GM21528 (cell line): ENCODE results near the gene SRRM1.
"Not testable (repeated sequence)": the region's sequence is repeated elsewhere in the genome, so short reads cannot be mapped to it uniquely, and the experiment has no call there.

ENCODE experiments used
- ATAC-seq: cut with Tn5 transposase; IDR thresholded peaks from one replicate; pipeline ENCODE4 v1.9.1; 2021; ENCODE audit warnings: mild to moderate bottlenecking, moderate library complexity; ENCODE audit not compliant: unreplicated experiment, low FRiP score

Gene SRRM1

DNA sequence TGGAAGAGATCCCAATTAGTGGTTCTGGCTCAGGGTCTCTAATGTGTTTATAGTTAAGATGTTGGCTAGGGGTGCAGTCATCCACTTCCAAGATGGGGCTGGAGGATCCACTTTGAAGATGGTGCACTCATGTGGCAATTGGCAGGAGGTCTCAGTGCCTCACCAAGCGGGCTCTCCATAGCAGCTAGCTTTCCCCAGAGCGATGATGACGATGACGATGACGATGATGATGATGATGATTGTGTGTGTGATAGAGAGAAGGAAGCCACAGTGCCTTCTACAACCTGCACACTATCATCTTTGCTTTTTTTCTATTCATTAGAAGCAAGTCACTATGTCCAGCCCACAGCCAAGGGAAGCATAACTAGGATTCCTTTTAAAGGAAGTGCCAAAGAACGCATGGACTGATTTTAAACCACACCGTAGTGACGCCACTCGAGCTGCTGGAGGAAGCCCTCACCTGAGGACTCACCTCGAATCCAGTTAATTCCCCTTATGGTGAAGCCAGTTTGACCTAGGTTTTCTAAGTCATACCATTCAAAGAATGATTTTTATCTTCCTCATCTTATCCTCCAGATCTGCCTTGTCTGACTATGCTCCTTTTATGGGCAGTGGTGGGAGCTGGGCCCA, 49.4 kb downstream of the SRRM1 start:
- ATAC-seq, result no peak

DNA sequence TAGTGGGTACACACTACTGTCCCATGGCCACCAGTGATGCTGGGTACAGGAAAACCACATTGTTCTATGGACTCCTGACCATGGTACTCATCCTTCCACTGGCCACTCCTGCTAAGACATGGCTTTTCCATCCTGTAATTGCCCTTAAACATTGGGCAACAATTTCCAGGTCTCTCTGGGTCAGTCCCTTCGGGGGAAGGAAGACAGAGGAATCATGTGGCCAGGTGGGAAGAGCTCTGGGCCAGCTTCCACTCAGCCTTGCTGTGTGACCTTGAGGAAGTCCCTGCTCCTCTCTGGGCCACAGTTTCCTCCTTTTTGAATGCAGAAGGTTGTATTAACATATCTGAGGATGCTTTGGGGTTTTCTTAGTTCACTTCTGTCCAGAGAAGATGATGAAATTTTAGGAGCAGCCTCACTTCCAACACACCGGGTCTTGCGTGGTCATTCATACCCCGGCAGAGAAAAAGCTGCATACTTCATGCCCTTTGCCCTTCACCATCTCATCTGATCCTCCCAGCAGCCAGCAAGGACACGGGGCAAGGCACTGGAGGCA, 50.8 kb downstream of the SRRM1 start:
- ATAC-seq, result no peak

- no peak for ATAC-seq
These were observed 51.3 kb downstream of the SRRM1 start for GRCh38 chr1:24694380-24694843.

DNA sequence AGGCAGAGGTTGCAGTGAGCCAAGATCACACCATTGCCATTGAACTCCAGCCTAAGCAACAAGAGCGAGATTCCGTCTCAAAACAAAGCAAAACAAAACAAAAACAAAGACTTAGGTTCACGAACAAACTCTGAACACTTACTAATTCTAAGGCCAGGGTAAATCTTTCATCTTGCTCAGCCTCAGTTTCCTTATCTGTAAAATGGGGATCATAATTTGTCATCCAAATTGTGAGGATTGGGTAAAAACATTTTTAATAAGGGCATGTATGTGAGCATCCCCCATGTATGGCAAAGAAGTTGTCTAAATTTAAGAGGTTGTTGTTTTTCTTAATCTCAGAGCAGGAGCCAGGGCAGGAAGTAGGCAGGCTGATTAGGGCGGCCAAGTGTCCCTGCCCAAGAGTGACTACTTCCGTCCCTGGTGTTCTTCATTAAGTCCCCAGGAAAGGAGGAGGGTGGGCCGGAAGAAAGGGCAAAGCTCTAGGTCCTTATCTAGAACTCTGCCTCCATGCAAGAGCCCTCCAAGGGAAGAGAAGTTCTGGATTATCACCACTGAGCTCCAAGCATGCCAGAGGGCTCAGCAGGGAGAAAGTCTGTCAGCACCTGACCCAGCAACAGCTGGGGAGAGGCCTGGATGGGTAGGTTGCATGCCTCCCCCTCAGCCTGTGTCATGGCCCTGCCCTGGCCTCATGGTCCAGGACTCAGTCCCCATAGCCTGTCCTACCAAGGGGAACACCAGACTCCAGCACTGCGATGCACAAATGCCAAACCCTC, 52.3 kb downstream of the SRRM1 start:
- no peak for ATAC-seq

DNA sequence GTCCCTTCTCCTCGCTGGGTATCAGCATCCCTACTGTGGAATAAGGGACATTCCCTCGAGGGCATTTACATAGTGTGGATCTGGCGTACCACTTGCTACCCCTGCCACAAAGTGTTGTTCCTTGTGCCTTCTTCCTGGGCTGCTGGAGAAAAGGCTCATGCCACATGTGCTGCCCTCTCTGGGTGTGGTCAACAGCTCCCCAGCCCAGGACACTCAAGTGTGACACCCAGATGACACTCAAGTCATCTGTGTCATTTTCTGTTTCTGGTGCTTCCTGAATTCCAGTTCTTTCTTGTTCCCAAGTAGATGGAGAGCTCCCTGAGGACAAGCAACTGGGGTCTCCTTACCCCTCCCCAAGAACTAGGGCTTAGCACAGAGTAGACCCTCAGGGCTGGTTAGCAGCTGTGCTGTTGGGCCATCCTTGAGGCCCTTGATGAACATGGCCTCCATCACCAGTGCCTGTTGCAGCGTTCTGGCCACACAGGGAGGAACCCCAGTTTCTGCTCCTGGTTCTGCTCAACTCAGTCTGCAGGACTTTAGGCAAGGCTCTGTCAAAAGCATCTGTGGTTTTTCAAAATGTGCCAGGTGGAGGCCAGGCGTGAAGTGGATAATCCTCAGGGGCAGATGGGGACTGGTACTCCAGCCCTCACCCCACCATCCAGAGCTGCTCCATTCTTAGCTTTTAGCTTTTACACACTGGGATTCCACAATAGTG, 53.1 kb downstream of the SRRM1 start:
- no peak for ATAC-seq

- ATAC-seq, result no peak
These were observed 53.7 kb downstream of the SRRM1 start for GRCh38 chr1:24696756-24697330.

DNA sequence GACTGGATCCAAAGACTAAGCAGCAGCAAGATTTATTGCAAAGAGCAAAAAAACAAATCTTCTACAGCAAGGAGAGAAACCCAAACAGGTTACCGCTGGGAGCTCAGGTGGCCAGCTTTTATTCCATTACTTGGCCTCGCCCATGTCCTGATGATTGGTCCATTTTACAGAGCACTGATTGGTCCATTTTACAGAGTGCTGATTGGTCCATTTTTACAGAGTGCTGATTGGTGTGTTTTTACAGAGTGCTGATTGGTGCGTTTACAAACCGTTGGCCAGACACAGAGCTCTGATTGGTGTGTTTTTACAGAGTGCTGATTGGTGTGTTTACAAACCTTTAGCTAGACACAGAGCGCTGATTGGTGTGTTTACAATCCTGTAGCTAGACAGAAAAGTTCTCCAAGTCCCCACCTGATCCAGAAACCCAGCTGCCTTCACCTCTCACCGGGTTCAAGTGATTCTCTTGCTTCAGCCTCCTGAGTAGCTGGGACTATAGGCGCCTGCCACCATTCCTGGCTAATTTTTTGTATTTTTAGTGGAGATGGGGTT, 54.4 kb downstream of the SRRM1 start:
- not testable (repeated sequence) for ATAC-seq

DNA sequence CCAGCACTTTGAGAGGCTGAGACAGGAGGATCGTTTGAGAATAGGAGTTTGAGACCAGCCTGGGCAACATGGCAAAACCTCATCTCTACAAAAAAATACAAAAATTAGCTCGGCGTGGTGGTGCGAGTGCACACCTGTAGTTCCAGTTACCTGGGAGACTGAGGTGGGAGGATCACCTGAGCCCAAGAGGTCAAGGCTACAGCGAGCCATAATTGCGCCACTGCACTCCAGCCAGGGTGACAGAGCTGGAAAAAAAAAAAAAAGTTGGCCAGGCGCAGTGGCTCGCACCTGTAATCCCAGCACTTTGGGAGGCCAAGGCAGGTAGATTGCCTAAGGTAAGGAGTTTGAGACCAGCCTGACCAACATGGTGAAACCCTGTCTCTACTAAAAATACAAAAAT, 55.2 kb downstream of the SRRM1 start:
- ATAC-seq, result not testable (repeated sequence)

GRCh38 chr1:24699628-24700027, 56.5 kb downstream of the SRRM1 start:
- ATAC-seq, result no peak

DNA sequence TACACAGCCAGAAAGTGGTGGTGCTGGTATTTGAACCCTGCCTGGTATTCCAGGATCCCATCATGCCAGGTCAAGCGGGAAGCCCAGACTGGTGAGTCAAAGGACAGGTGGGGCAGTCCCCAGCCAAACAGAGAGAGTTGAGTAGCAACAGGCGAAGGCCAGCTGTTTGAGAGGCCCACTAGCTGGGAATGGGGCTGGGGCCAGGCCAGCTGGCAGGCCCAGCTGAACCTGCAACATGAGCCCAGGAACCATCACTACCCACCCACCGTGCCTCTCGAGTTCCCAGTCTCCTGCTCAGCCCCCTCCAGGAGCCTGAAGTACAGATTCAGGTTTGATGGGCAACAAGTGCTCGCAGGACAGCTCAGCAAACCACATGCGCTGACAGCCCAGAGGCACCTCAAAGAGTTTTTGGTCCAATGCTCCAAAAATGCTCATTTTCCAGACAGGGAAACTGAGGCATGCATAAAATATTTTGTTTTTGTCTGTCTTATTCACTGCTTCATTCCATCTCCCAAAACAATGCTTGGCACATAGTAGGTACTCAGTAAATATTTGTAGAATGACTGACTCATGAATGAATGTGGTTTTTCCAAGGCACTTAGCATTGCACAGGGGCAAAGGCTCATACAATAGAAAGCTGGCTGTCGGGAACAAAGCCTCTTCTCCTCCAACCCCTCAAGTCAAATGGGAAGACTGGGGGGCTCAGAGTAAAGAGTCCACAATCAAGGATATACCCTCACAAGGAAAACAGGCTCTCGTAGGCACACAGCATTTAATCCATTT, 59.6 kb downstream of the SRRM1 start:
- no peak for ATAC-seq

DNA sequence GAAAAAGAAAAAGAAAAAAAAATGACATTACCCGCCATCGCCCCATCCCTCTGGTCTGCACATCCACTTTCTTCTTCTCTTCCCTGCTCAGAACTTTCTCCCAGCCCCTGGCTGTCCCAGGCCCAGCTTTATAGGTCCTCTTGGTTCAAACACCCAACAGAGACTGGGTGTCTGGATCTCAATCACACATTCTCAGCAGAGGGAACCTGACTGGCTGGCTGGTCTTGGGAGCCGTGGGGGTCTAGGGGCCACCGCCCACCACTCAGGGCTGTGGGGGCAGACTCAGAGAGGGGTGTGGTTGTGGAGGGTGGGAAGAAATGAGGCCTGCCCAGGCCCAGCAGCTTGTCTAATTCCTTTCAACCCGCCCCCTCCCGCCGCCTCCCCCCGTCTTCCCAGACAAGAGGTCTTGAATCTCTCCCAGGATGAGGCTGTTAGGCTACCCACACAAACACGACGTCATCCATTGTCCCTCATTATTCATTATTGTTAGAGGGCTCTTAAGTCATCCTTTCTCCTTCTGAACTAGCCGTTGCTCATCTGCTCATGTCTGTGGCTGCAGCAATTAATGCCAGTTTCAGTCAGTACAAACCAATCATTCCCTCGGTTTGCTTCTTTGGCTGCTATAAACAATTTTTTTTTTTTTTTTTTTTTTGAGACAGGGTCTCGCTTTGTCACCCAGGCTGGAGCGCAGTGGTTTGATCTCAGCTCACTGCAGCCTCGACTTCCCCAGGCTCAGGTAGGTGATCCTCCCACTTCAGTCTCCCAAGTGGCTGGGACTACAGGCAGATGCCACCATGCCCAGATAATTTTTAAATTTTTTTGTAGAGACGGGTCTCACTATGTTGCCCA, 61.5 kb downstream of the SRRM1 start:
- no peak for ATAC-seq

- ATAC-seq, result no peak
These were observed 62.4 kb downstream of the SRRM1 start for GRCh38 chr1:24705260-24706073.

DNA sequence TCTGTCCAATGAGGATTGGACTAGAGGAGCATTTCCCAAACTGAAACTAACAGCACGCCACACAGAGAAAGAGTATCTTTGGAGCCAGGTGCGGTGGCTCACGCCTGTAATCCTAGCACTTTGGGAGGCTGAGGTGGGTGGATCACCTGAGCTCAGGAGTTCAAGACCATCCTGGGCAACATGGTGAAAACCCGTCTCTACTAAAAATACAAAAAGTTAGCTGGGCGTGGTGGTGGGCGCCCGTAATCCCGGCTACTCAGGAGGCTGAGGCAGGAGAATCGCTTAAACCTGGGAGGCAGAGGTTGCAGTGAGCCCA, 62.9 kb downstream of the SRRM1 start:
- ATAC-seq, result not testable (repeated sequence)

DNA sequence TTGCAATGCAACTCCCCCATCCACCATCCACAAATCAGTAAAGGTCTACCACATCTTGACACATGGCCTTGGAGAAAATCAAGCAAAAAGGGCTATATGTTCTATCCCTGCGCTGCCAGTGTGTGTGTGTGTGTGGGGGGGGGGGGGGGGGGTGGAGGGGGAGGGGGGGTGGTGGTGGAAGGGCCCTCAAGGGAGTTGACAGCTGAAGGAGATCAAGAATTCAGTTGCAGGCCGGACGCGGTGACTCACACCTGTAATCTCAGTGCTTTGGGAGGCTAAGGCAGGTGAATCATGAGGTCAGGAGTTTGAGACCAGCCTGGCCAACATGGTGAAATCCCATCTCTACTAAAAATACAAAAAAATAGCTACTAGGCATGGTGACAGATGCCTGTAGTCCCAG, 64.6 kb downstream of the SRRM1 start:
- no peak for ATAC-seq

GRCh38 chr1:24708938-24709337, 65.8 kb downstream of the SRRM1 start:
- no peak for ATAC-seq

GRCh38 chr1:24709791-24710441, 66.8 kb downstream of the SRRM1 start:
- no peak for ATAC-seq

DNA sequence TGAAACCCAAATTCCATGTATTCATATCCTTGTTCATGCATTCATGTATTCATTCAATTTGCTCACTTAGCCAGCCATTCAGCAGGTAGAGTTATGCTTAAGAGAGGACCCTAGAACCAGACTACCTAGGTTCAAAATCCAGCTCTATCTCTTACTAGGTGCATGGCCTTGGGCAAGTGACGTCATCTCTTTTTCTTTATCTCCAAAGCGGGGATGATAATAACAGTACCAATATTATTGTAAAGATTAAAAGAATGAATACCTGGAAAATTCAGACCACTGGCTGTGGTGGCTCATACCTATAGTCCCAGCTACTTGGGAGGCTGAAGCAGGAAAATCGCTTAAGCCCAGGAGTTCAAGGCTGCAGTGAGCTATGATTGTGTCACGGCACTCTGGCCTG, 68.2 kb downstream of the SRRM1 start:
- ATAC-seq, result no peak

GRCh38 chr1:24713176-24713575, 70.1 kb downstream of the SRRM1 start:
- ATAC-seq, result no peak
